Activated CD4-positive, alpha-beta memory T cell treated with anti-CD3 and anti-CD28 coated beads for 36 hours (primary cell): ENCODE data around the gene NBDY. TPM values are rescaled to one million over a fixed set of nuclear protein-coding genes. Genes with fewer than 3 reads are reported as not detected.

Experiments used
- CTCF ChIA-PET: fragments of 350-600 bp; sonication (Branson Sonifier 250); formaldehyde crosslinking; loops from one replicate; lab custom pipeline; 2021; ENCODE audit warnings: antibody characterized with exemption, inconsistent platforms; lab: Charles Lee
- POLR2A ChIA-PET: fragments of 350-600 bp; sonication (Branson Sonifier 250); formaldehyde crosslinking; loops from one replicate; lab custom pipeline; 2021; ENCODE audit warnings: antibody characterized with exemption; lab: Charles Lee
- DNase-seq: peaks from one replicate; pipeline ENCODE4 v3.0.0-alpha.2; 2020
- H3K27ac Mint-ChIP-seq: one replicate; pipeline ENCODE4 v1.8.0; 2021; ENCODE audit warnings: mixed read lengths
- H3K27me3 Mint-ChIP-seq: one replicate; pipeline ENCODE4 v1.8.0; 2021; ENCODE audit warnings: mixed read lengths
- H3K36me3 Mint-ChIP-seq: one replicate; pipeline ENCODE4 v1.8.0; 2021; ENCODE audit warnings: mixed read lengths
- H3K4me1 Mint-ChIP-seq: one replicate; pipeline ENCODE4 v1.8.0; 2021; ENCODE audit warnings: low read depth, mixed read lengths
- H3K4me3 Mint-ChIP-seq: one replicate; pipeline ENCODE4 v1.8.0; 2021; ENCODE audit warnings: mild to moderate bottlenecking, mixed read lengths
- H3K9me3 Mint-ChIP-seq: one replicate; pipeline ENCODE4 v1.8.0; 2021; ENCODE audit warnings: mixed read lengths
- intact Hi-C: fragments of 100-400 bp; cut with micrococcal nuclease; formaldehyde crosslinking; loops from one replicate; pipeline ENCODE4 v1.15.1; 2023
- total RNA-seq, 2 experiments: library from RNA; stranded (reverse); gene quantifications; one replicate each; pipeline ENCODE4 v1.2.3, GENCODE V29; 2021

The NBDY gene
- total RNA-seq, 2 experiments from 2014 or later = 45.1 to 50.0 TPM

- POLR2A ChIA-PET = no interaction called here
- Mint-ChIP-seq H3K4me1 (peaks cover 16% of the 10 kb centered on the region), H3K4me3 (no peak overlapping the region), H3K36me3 (no peaks in the 10 kb centered on the region), H3K27me3 (no peaks in the 10 kb centered on the region), H3K9me3 (no peaks in the 10 kb centered on the region), H3K27ac (no peak overlapping the region)
- CTCF ChIA-PET = no interaction called here
- no peak for DNase-seq
- intact Hi-C loops = no loop called here
Observed at GRCh38 chrX:56789518-56790070, 60.6 kb downstream of the NBDY start.

DNA sequence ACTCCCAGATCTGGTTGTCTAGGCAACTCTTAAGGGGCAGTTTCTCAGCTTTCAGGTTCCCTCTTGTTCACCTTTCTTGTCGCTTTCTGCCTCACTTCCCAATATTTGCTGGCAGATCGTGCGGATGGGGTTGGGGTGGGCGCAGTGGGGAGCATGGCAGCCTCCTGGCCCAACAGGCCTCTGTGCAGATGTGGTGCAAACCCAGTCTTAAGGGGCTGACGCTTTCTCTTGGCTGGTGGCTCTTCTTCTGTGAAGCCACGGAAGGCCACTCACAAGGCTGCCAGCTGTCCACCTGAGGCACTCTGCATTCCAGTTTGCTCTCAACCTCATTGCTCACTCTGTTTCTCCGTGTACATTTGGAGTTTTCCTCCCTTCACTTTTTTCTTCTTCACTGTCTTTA is 61.7 kb downstream of the NBDY start:
- Mint-ChIP-seq H3K4me3 (no peak overlapping the region), H3K4me1 (peaks cover 16% of the 10 kb centered on the region), H3K9me3 (no peaks in the 10 kb centered on the region), H3K27ac (no peak overlapping the region), H3K36me3 (no peaks in the 10 kb centered on the region), H3K27me3 (no peaks in the 10 kb centered on the region)
- ChIA-PET POLR2A (no interaction called here), CTCF (no interaction called here)
- intact Hi-C loops = no loop called here
- DNase-seq = no peak

- H3K4me1 Mint-ChIP-seq = peaks cover 16% of the 10 kb centered on the region
- ChIA-PET POLR2A (no interaction called here), CTCF (no interaction called here)
- no peaks in the 10 kb centered on the region for H3K36me3 Mint-ChIP-seq
- no peaks in the 10 kb centered on the region for H3K9me3 Mint-ChIP-seq
- no peak for DNase-seq
- no peak overlapping the region for H3K27ac Mint-ChIP-seq
- no peak overlapping the region for H3K4me3 Mint-ChIP-seq
- no peaks in the 10 kb centered on the region for H3K27me3 Mint-ChIP-seq
- intact Hi-C loops = no loop called here
Observed at GRCh38 chrX:56791456-56791855, 62.4 kb downstream of the NBDY start.

DNA sequence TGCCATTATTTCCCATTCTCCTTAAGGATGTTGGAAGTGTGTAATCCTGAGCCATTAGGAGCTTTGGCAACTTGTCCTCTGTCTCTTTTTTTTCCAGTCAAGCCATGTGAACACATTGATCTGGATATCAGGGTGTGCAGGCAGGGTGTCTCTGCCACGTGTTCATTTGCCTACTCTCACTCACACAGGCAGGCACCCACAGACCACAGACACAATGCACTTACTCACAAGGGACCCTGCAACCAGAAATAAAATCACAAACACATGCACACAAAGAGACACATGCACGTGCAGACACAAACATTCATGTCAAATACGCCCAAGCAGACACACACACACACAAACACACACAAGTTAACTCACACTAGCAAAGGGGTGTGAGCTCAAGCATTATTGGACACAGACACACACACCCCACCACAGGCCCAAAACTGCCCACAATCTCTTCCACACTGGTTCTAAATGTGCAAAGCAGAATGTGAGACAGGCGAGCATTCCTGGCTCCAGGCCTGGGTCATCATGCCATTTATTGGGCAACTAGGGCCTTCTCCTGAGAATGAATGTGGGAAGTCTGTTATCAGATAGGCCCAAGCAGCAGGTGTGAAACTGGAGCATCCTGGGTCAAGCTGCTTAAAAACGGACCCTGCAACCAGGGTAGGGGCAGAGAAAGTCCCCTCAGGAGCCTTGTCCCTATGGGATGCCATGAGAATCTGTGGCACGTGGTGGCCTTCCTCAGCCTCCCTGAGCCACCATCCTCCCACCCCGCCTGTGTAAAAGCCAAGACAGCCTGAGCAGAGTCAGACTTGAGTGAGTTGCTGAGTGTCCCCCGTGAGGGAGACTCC is 63.4 kb downstream of the NBDY start:
- H3K36me3 Mint-ChIP-seq = no peaks in the 10 kb centered on the region
- H3K27me3 Mint-ChIP-seq = no peaks in the 10 kb centered on the region
- no peak for DNase-seq
- intact Hi-C loops = no loop called here
- ChIA-PET CTCF (no interaction called here), POLR2A (no interaction called here)
- peaks cover 19% of the 10 kb centered on the region for H3K4me1 Mint-ChIP-seq
- H3K9me3 Mint-ChIP-seq = no peaks in the 10 kb centered on the region
- no peak overlapping the region for H3K4me3 Mint-ChIP-seq
- H3K27ac Mint-ChIP-seq = peak overlapping the region; percentile 30

DNA sequence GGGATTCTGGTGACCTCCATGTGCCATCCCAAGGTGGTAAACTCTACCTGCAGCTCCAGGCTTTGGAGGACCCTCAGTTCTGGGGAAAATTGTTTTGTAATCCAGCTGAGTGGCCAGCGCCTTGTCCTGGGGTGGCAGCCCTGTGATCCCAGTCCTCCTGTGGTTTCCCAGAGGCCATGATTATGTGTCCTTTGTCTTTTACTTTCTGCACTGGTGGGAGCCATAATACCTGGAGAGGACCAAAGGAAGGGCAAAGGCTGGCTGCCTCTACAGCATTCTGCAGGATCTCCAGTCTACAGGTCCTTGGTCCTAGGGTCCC is 64.0 kb downstream of the NBDY start:
- intact Hi-C loops = no loop called here
- no peaks in the 10 kb centered on the region for H3K27me3 Mint-ChIP-seq
- ChIA-PET POLR2A (no interaction called here), CTCF (no interaction called here)
- no peaks in the 10 kb centered on the region for H3K9me3 Mint-ChIP-seq
- H3K4me1 Mint-ChIP-seq = peaks cover 24% of the 10 kb centered on the region
- H3K27ac Mint-ChIP-seq = no peak overlapping the region
- DNase-seq = no peak
- H3K36me3 Mint-ChIP-seq = no peaks in the 10 kb centered on the region
- H3K4me3 Mint-ChIP-seq = no peak overlapping the region

GRCh38 chrX:56793521-56794320 is 64.7 kb downstream of the NBDY start:
- peaks cover 28% of the 10 kb centered on the region for H3K4me1 Mint-ChIP-seq

DNA sequence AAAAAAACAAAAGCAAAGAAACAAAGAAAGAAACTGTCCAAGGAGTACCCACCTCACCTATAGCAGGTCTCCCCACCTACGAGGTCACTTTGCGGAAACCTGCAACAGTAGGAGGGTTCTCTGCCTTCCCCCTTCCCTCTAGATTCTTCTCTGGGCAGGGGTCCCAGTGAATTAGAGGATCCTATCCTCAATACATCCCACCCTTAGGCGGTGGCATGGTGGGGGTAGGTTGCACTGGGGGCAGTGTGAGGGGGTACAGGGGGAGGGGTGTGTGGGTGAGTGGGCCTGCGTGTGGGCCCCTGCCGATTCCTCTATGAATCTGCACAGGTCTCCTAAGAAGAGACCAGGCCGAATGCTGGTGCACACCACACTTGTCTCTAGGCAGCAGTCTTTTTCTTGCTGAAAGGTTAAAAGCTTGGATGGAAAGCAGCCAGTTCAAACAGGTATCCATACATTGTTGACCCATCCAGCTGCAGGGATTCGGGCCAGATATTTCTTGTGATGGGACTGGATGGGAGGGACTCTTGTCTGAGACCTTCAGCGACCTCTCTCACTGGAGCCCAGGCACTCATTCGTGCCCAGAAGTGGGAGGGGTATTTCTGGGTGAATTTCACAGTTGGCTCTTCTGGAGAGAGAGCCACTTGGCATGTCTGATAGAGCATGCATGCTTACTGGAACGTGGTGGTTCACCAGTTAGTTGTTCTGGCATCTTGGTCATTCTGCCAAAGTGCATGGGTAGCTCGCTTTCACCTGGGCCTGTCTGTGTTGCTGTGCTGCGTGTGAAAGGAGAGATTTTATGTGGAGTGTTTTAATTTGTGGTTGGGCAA is 65.6 kb downstream of the NBDY start:
- no peaks in the 10 kb centered on the region for H3K27me3 Mint-ChIP-seq
- H3K27ac Mint-ChIP-seq = no peak overlapping the region
- no peaks in the 10 kb centered on the region for H3K36me3 Mint-ChIP-seq
- ChIA-PET POLR2A (no interaction called here), CTCF (no interaction called here)
- intact Hi-C loops = no loop called here
- H3K4me1 Mint-ChIP-seq = peaks cover 31% of the 10 kb centered on the region
- DNase-seq = no peak
- H3K9me3 Mint-ChIP-seq = no peaks in the 10 kb centered on the region
- H3K4me3 Mint-ChIP-seq = no peak overlapping the region

More at GRCh38 chrX:56793521-56794320, 64.7 kb downstream of the NBDY start:
- no peak for DNase-seq
- H3K27me3 Mint-ChIP-seq = no peaks in the 10 kb centered on the region
- intact Hi-C loops = no loop called here
- no peaks in the 10 kb centered on the region for H3K36me3 Mint-ChIP-seq
- ChIA-PET POLR2A (no interaction called here), CTCF (interaction anchor here (0.7 kb wide), 1 partner anchor 659 kb away, joined by 3 read pairs; no protein-coding TSS in a partner anchor)
- no peaks in the 10 kb centered on the region for H3K9me3 Mint-ChIP-seq
- no peak overlapping the region for H3K27ac Mint-ChIP-seq
- H3K4me3 Mint-ChIP-seq = no peak overlapping the region

DNA sequence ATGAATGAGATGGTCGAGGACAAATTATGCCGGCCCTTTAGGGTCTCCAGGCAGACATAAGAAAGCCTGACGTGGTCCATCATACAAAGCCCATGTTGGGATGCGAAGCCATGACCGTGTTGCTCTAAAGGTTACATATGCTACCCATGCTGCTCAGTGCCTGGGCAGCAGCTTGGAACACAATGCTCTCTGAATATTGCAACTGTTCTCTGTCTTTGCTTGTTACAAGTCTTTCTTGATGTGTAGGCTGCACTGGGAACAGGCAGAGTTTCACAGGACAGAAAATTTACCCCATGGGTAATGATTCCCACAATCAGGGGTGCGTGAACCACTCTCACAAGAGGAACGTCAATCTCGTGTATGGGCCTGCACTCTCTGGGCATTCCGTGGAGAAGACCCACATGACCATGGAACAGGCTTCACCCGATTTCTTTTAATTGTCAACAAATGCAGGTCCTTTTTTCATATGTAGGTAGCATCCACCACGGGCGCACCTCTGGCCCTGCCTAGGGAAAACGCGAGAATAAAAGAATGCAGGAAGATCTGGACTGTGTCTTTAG is 66.3 kb downstream of the NBDY start:
- ChIA-PET CTCF (no interaction called here), POLR2A (no interaction called here)
- no peaks in the 10 kb centered on the region for H3K27me3 Mint-ChIP-seq
- H3K36me3 Mint-ChIP-seq = no peaks in the 10 kb centered on the region
- no peak overlapping the region for H3K4me3 Mint-ChIP-seq
- no peak for DNase-seq
- intact Hi-C loops = no loop called here
- H3K4me1 Mint-ChIP-seq = peaks cover 39% of the 10 kb centered on the region
- H3K27ac Mint-ChIP-seq = no peak overlapping the region
- H3K9me3 Mint-ChIP-seq = no peaks in the 10 kb centered on the region

GRCh38 chrX:56796641-56797395 is 67.8 kb downstream of the NBDY start:
- H3K27ac Mint-ChIP-seq = no peak overlapping the region
- no peaks in the 10 kb centered on the region for H3K27me3 Mint-ChIP-seq
- ChIA-PET POLR2A (no interaction called here), CTCF (no interaction called here)
- no peak overlapping the region for H3K4me3 Mint-ChIP-seq
- H3K9me3 Mint-ChIP-seq = no peaks in the 10 kb centered on the region
- no peak for DNase-seq
- peaks cover 3% of the 10 kb centered on the region for H3K36me3 Mint-ChIP-seq
- peaks cover 49% of the 10 kb centered on the region for H3K4me1 Mint-ChIP-seq
- intact Hi-C loops = no loop called here

- no peak for DNase-seq
- CTCF ChIA-PET = no interaction called here
- peaks cover 3% of the 10 kb centered on the region for H3K36me3 Mint-ChIP-seq
- no peaks in the 10 kb centered on the region for H3K9me3 Mint-ChIP-seq
- H3K4me1 Mint-ChIP-seq = peaks cover 48% of the 10 kb centered on the region
- H3K27ac Mint-ChIP-seq = peak overlapping the region; percentile 35
- POLR2A ChIA-PET = no interaction called here
- no peaks in the 10 kb centered on the region for H3K27me3 Mint-ChIP-seq
- H3K4me3 Mint-ChIP-seq = no peak overlapping the region
- intact Hi-C loops = no loop called here
Observed at GRCh38 chrX:56797574-56798338, 68.7 kb downstream of the NBDY start.

DNA sequence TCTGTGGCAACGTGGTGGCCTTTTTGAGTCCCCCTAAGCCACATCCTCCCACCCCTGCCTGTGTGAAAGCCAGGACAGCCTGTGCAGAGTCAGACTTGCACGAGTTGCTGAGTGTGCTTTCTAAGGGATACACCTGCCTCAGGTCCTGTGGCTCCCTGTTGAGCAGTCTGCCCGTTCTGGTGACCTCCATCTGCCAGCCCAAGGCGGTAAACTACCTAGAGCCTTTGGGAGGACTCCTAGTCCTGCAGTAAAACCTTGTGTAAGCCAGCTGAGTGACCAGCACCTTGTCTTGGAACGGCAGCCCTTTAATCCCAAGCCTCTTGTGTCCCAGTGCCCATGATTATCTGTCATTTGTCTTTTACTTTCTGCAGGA is 69.3 kb downstream of the NBDY start:
- Mint-ChIP-seq H3K4me1 (peaks cover 48% of the 10 kb centered on the region), H3K4me3 (no peak overlapping the region), H3K27me3 (no peaks in the 10 kb centered on the region), H3K27ac (no peak overlapping the region), H3K9me3 (no peaks in the 10 kb centered on the region), H3K36me3 (peaks cover 3% of the 10 kb centered on the region)
- DNase-seq = no peak
- intact Hi-C loops = no loop called here
- CTCF ChIA-PET = no interaction called here
- POLR2A ChIA-PET = no interaction called here
